Right atrium auricular region (tissue), 2 donors: ENCODE measurements around the gene ZDHHC7. TPM values are rescaled to one million over a fixed set of nuclear protein-coding genes. Genes with fewer than 3 reads are reported as not detected.
A peak's percentile ranks its signal among the peaks of the same experiment; 100 is the strongest.
"Not testable (repeated sequence)": the region's sequence is repeated elsewhere in the genome, so short reads cannot be mapped to it uniquely, and the experiment has no call there.

ENCODE experiments used
- DNase-seq: peaks from one replicate; pipeline ENCODE4 v3.0.0-alpha.2; 2019; ENCODE audit warnings: low spot score
- H3K27ac ChIP-seq, 2 donors: fragments of 200-600 bp; sonication (generic); 1 replicate in 1 of 2; 2 replicates in 1 of 2; pipeline ENCODE4 v1.5.1; 2016 to 2019
- H3K27me3 ChIP-seq, 2 donors: fragments of 200-600 bp; sonication (generic); one replicate each; pipeline versions ENCODE4 v1.5.1 to v1.6.0; 2017 to 2019
- H3K36me3 ChIP-seq: fragments of 200-600 bp; sonication (generic); one replicate; pipeline ENCODE4 v1.5.1; 2016
- H3K4me1 ChIP-seq, 2 donors: fragments of 200-600 bp; sonication (generic); one replicate each; pipeline versions ENCODE4 v1.5.1 to v1.6.0; 2017 to 2019
- H3K4me3 ChIP-seq, 2 donors: fragments of 200-600 bp; sonication (generic); 1 replicate in 1 of 2; 2 replicates in 1 of 2; pipeline ENCODE4 v1.5.1; 2017 to 2019; ENCODE audit warnings: mild to moderate bottlenecking in 1 of 2, moderate library complexity in 1 of 2
- H3K9me3 ChIP-seq, 2 donors: fragments of 200-600 bp; sonication (generic); one replicate each; pipeline ENCODE4 v1.5.1; 2019
- total RNA-seq, 2 donors: library from RNA; depleted of rRNA; stranded (reverse); fragments of >200 nt; gene quantifications; one replicate each; pipeline ENCODE4 v1.1.0, GENCODE V29; 2016
- TF ChIP-seq, protein P1 (sequence below), 2 donors: fragments of 200-600 bp; sonication (generic); IDR thresholded peaks; one replicate each; pipeline ENCODE4 v1.5.1; 2019; ENCODE audit warnings: antibody characterized with exemption in 2 of 2

ZDHHC7 gene
- total RNA-seq, 2 donors from 2014 or later = 36.0 to 48.7 TPM

DNA sequence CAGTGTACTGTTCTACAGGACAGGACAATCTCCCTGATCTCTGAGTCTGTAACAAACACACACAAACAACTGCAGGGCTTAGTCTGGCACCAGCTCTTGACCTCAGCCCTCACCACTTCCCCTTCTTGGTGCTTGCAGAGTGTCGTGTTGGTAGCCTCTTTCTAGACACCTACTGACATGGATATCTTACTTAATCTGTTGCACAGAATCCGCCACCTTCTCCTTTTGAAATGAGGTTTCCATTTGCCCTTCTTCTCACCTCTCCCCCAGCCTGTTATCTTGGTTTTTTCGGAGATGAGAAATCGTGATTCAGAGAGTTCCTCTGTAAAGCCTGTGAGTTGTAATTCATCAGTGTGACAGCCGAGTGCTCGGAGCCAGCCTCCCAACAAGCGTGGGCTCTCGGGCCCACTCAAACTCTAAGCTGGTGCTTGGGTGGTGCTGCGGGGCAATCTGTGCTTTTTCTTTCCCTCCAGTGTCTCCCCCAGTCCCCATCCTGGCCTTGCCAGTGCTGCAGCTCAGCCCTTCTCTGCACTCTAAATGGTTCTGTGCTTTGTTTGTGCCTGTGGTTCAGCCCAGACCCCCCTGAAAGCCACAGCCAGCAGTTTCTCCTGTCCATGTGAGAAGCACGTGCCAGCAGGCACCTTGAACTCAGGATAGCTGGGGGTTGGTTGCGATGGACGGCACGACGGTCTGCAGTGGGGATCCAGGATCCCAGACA, 44.3 kb upstream of the ZDHHC7 start:
- TF ChIP-seq, protein P1, sequence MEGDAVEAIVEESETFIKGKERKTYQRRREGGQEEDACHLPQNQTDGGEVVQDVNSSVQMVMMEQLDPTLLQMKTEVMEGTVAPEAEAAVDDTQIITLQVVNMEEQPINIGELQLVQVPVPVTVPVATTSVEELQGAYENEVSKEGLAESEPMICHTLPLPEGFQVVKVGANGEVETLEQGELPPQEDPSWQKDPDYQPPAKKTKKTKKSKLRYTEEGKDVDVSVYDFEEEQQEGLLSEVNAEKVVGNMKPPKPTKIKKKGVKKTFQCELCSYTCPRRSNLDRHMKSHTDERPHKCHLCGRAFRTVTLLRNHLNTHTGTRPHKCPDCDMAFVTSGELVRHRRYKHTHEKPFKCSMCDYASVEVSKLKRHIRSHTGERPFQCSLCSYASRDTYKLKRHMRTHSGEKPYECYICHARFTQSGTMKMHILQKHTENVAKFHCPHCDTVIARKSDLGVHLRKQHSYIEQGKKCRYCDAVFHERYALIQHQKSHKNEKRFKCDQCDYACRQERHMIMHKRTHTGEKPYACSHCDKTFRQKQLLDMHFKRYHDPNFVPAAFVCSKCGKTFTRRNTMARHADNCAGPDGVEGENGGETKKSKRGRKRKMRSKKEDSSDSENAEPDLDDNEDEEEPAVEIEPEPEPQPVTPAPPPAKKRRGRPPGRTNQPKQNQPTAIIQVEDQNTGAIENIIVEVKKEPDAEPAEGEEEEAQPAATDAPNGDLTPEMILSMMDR (IDR thresholded peaks at IDR 0.05) = no peak
- no peaks in the 10 kb centered on the region for H3K36me3 ChIP-seq
- H3K27ac ChIP-seq = peak overlapping the region; percentile 58 to 71
- no peaks in the 10 kb centered on the region for H3K27me3 ChIP-seq
- H3K4me3 ChIP-seq = peak overlapping the region in 1 of 2 donors; percentile 18
- H3K9me3 ChIP-seq = no peaks in the 10 kb centered on the region
- peaks cover 0 to 39% of the 10 kb centered on the region in 2 donors for H3K4me1 ChIP-seq
- peak; percentile 69 for DNase-seq

DNA sequence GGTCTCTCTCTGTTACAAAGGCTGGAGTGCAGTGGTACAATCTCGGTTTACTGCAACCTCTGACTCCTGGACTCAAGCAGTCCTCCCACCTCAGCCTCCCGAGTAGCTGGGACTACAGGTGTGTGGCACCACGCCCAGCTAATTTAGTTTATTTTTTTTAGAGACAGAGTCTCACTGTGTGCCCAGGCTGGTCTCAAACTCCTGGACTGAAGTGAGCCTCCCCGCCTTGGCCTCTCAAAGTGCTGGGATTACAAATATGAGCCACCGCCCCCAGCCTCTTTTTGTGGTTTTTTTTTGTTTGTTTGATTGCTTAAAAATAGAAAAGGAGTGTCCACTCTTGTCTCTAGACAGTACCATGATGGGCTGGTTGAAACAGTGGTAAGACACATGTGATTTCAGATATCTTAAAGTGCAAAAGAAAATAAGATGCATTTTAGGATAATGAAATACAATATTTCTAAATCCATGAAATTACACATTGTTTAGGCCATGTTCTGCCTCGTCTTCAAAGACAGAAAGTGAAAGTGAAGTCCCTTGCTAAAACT, 43.7 kb upstream of the ZDHHC7 start:
- TF ChIP-seq, protein P1 (IDR thresholded peaks at IDR 0.05) = no peak
- no peak for DNase-seq
- H3K4me1 ChIP-seq = peaks cover 0 to 43% of the 10 kb centered on the region in 2 donors
- no peaks in the 10 kb centered on the region for H3K27me3 ChIP-seq
- H3K36me3 ChIP-seq = no peaks in the 10 kb centered on the region
- peak overlapping the region in 1 of 2 donors; percentile 18 for H3K4me3 ChIP-seq
- no peaks in the 10 kb centered on the region for H3K9me3 ChIP-seq
- peak overlapping the region; percentile 58 to 71 for H3K27ac ChIP-seq

DNA sequence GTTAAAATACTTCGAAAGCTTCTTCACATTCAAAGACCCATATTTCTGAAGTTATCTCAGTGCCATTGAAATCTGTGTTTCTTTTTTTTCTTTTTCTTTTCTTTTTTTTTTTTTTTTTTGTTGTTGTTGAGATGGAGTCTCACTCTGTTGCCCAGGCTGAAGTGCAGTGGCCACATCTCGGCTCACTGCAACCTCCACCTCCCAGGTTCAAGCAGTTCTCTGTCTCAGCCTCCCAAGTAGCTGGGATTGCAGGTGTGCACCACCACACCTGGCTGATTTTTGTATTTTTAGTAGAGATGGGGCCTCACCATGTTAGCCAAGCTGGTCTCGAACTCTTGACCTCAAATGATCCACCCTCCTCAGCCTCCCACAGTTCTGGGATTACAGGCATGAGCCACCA, 43.0 kb upstream of the ZDHHC7 start:
- peaks cover 0 to 46% of the 10 kb centered on the region in 2 donors for H3K4me1 ChIP-seq
- not testable (repeated sequence) for H3K9me3 ChIP-seq, DNase-seq, H3K4me3 ChIP-seq, H3K27ac ChIP-seq, H3K27me3 ChIP-seq, H3K36me3 ChIP-seq

DNA sequence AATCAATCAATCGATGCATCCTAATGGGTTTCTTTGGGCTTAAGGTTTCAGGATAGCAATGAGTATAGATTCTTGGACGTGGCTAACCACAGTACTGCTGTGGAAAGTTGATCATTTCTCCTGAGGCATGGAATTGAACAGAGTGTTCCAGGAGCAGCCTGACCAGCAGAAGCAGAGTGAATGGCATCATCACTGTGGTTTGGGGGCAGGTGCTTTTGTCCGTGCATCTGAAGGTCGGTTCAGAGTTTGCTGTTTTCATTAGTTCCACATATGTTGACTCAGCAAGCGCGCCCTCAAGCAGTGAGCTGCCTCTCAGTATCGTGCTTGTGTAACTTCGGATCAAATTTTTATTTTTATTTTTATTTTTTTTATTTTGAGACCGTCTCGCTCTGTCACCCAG, 41.2 kb upstream of the ZDHHC7 start:
- TF ChIP-seq, protein P1 (IDR thresholded peaks at IDR 0.05) = no peak
- H3K36me3 ChIP-seq = no peaks in the 10 kb centered on the region
- no peak for DNase-seq
- H3K9me3 ChIP-seq = no peaks in the 10 kb centered on the region
- no peaks in the 10 kb centered on the region for H3K27me3 ChIP-seq
- H3K4me3 ChIP-seq = no peak overlapping the region
- no peak overlapping the region for H3K27ac ChIP-seq
- H3K4me1 ChIP-seq = peaks cover 0 to 55% of the 10 kb centered on the region in 2 donors

DNA sequence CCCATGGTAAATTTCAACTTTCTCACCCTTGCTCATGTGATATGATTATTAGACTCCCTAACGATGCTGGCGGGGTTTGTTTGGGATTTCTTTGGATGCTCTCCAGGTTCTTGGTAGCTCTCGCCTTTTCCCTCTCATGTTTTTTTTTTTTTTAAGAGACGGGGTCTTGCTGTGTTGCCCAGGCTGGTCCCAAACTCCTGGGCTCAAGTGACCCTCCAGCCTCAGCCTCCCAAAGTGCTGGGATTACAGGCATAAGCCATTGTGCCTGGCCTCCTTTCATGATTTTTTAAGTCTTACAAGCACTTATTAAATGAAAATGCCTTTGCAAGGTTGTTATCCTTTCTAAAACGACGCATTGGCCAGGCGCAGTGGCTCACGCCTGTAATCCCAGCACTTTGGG, 40.3 kb upstream of the ZDHHC7 start:
- no peak for DNase-seq
- no peaks in the 10 kb centered on the region for H3K36me3 ChIP-seq
- TF ChIP-seq, protein P1 (IDR thresholded peaks at IDR 0.05) = no peak
- no peak overlapping the region for H3K27ac ChIP-seq
- no peaks in the 10 kb centered on the region for H3K9me3 ChIP-seq
- H3K4me3 ChIP-seq = no peak overlapping the region
- no peaks in the 10 kb centered on the region for H3K27me3 ChIP-seq
- peaks cover 0 to 55% of the 10 kb centered on the region in 2 donors for H3K4me1 ChIP-seq

DNA sequence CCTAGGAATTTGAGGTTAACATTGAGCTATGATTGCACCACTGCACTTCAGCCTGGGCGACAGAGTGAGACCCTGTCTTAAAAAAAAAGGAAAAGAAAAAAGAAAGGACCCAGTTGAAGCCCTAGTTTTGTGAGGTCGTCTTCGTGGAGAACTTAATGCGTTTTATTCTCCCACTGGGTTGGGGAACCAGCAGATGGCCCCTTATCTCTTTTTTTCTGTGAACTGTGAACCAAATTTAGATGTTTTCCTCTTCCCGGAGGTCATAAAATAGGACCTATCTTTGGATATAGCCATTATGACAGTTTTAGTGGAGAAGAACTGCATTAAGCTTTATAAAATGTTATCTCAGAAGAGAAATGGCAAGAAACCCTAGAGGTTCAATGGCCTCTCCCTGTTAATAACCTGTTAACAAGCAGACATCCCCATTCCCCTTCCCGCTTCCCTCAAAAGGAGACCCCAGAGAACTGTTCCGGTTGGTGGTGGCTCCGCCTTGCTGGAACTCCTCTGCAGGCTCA, 39.8 kb upstream of the ZDHHC7 start:
- no peak for DNase-seq
- Histone ChIP-seq H3K27me3 (no peaks in the 10 kb centered on the region), H3K27ac (no peak overlapping the region), H3K4me3 (no peak overlapping the region), H3K36me3 (no peaks in the 10 kb centered on the region), H3K4me1 (peaks cover 0 to 53% of the 10 kb centered on the region in 2 donors), H3K9me3 (no peaks in the 10 kb centered on the region)
- TF ChIP-seq, protein P1 (IDR thresholded peaks at IDR 0.05) = no peak
